Measurements from ENCODE around the gene CDC20. TPM values are rescaled to one million over a fixed set of nuclear protein-coding genes. Genes with fewer than 3 reads are reported as not detected.

The CDC20 gene
- total RNA-seq, 2 donors from 2014 or later, result 0.35 to 0.41 TPM

- Histone ChIP-seq H3K4me3 (no peak overlapping the region), H3K27ac (no peak overlapping the region), H3K27me3 (replicated peaks; ENCODE audit: insufficient read depth) (no peaks in the 10 kb centered on the region), H3K36me3 (peaks cover 41% of the 10 kb centered on the region), H3K4me1 (ENCODE audit: control insufficient read depth in 1 of 2, low read depth in 2 of 2) (peaks cover 19 to 26% of the 10 kb centered on the region in 2 donors), H3K9me3 (no peaks in the 10 kb centered on the region)
- ATAC-seq (ENCODE audit: insufficient number of reproducible peaks, low FRiP score, low read depth) (no peak), DNase-seq (ENCODE audit: low spot score) (no peak)
- no peak for TF ChIP-seq CTCF (IDR thresholded peaks at IDR 0.05)
These were observed 5.2 kb downstream of the CDC20 start for GRCh38 chr1:43363935-43364525.

GRCh38 chr1:43365678-43366077 is 6.9 kb downstream of the CDC20 start:
- Histone ChIP-seq H3K9me3 (no peaks in the 10 kb centered on the region), H3K27ac (peak overlapping the region; percentile 66 to 85), H3K4me3 (no peak overlapping the region), H3K4me1 (ENCODE audit: control insufficient read depth in 1 of 2, low read depth in 2 of 2) (peaks cover 15 to 23% of the 10 kb centered on the region in 2 donors), H3K36me3 (peaks cover 41% of the 10 kb centered on the region), H3K27me3 (replicated peaks; ENCODE audit: insufficient read depth) (no peaks in the 10 kb centered on the region)
- no peak for DNase-seq (ENCODE audit: low spot score)
- ATAC-seq (ENCODE audit: insufficient number of reproducible peaks, low FRiP score, low read depth), result no peak
- no peak for TF ChIP-seq CTCF (IDR thresholded peaks at IDR 0.05)

- Histone ChIP-seq H3K4me1 (ENCODE audit: control insufficient read depth in 1 of 2, low read depth in 2 of 2) (peaks cover 15 to 23% of the 10 kb centered on the region in 2 donors), H3K4me3 (peak overlapping the region; percentile 91), H3K36me3 (peaks cover 41% of the 10 kb centered on the region), H3K9me3 (no peaks in the 10 kb centered on the region), H3K27me3 (replicated peaks; ENCODE audit: insufficient read depth) (no peaks in the 10 kb centered on the region), H3K27ac (peak overlapping the region; percentile 66 to 85)
- no peak for TF ChIP-seq CTCF (IDR thresholded peaks at IDR 0.05)
- ATAC-seq (ENCODE audit: insufficient number of reproducible peaks, low FRiP score, low read depth), result no peak
- DNase-seq (ENCODE audit: low spot score), result no peak
These were observed 7.4 kb downstream of the CDC20 start for GRCh38 chr1:43366179-43366578.

- peak overlapping the region; percentile 91 for H3K4me3 ChIP-seq
- H3K27me3 ChIP-seq (replicated peaks; ENCODE audit: insufficient read depth), result no peaks in the 10 kb centered on the region
- H3K9me3 ChIP-seq, result no peaks in the 10 kb centered on the region
- DNase-seq (ENCODE audit: low spot score) (no peak), ATAC-seq (ENCODE audit: insufficient number of reproducible peaks, low FRiP score, low read depth) (no peak)
- H3K4me1 ChIP-seq (ENCODE audit: control insufficient read depth in 1 of 2, low read depth in 2 of 2), result peaks cover 15 to 23% of the 10 kb centered on the region in 2 donors
- peaks cover 39% of the 10 kb centered on the region for H3K36me3 ChIP-seq
- no peak for TF ChIP-seq CTCF (IDR thresholded peaks at IDR 0.05)
- peak overlapping the region; percentile 66 to 85 for H3K27ac ChIP-seq
These were observed 7.8 kb downstream of the CDC20 start for GRCh38 chr1:43366601-43367025.

- Histone ChIP-seq H3K4me3 (peak overlapping the region; percentile 91), H3K27ac (peak overlapping the region; percentile 66 to 85), H3K4me1 (ENCODE audit: control insufficient read depth in 1 of 2, low read depth in 2 of 2) (peaks cover 15 to 23% of the 10 kb centered on the region in 2 donors), H3K36me3 (peaks cover 32% of the 10 kb centered on the region), H3K9me3 (no peaks in the 10 kb centered on the region), H3K27me3 (replicated peaks; ENCODE audit: insufficient read depth) (no peaks in the 10 kb centered on the region)
- DNase-seq (ENCODE audit: low spot score), result no peak
- TF ChIP-seq CTCF (IDR thresholded peaks at IDR 0.05), result no peak
- ATAC-seq (ENCODE audit: insufficient number of reproducible peaks, low FRiP score, low read depth), result peak; percentile 45
These were observed 8.5 kb downstream of the CDC20 start for GRCh38 chr1:43367026-43367903.

Data from thoracic aorta (tissue), 2 donors.